ENCODE results near the gene QPCTL. TPM values are rescaled to one million over a fixed set of nuclear protein-coding genes. Genes with fewer than 3 reads are reported as not detected.
A peak's percentile ranks its signal among the peaks of the same experiment; 100 is the strongest.

Gene QPCTL
- total and polyA plus RNA-seq, 9 of the 15 experiments (the other 6 are each of a cell fraction or from before 2014, with no cell fraction given): 0.99 to 31.3 (median 12.7) TPM

- TF ChIP-seq, protein P1, sequence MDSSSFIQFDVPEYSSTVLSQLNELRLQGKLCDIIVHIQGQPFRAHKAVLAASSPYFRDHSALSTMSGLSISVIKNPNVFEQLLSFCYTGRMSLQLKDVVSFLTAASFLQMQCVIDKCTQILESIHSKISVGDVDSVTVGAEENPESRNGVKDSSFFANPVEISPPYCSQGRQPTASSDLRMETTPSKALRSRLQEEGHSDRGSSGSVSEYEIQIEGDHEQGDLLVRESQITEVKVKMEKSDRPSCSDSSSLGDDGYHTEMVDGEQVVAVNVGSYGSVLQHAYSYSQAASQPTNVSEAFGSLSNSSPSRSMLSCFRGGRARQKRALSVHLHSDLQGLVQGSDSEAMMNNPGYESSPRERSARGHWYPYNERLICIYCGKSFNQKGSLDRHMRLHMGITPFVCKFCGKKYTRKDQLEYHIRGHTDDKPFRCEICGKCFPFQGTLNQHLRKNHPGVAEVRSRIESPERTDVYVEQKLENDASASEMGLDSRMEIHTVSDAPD (CRISPR knock-in tag; IDR thresholded peaks at IDR 0.05): no peak
- TF ChIP-seq KLF16 (IDR thresholded peaks at IDR 0.05) (no peak), RREB1 (CRISPR knock-in tag; IDR thresholded peaks at IDR 0.05) (no peak), ZNF445 (CRISPR knock-in tag; IDR thresholded peaks at IDR 0.05; ENCODE audit: low read depth) (no peak), THAP7 (CRISPR knock-in tag; IDR thresholded peaks at IDR 0.05) (no peak), HDGF (IDR thresholded peaks at IDR 0.05) (no peak), NR0B1 (IDR thresholded peaks at IDR 0.05; ENCODE audit: partially characterized antibody) (no peak), ZNF316 (IDR thresholded peaks at IDR 0.05) (no peak), POLR2A (conservative IDR thresholded peaks at IDR 0.05) (peak; percentile 70), SIRT6 (IDR thresholded peaks at IDR 0.05; ENCODE audit: low read depth, low read length) (no peak), ZSCAN32 (CRISPR knock-in tag; IDR thresholded peaks at IDR 0.05) (no peak), TOE1 (IDR thresholded peaks at IDR 0.05; ENCODE audit: borderline replicate concordance) (peak; percentile 96), TOE1 (CRISPR knock-in tag; IDR thresholded peaks at IDR 0.05; ENCODE audit: borderline replicate concordance, low read depth) (no peak), ETS2 (tag; IDR thresholded peaks at IDR 0.05; ENCODE audit: borderline replicate concordance, poor library complexity, severe bottlenecking) (no peak), CCNT2 (IDR thresholded peaks at IDR 0.05; ENCODE audit: borderline replicate concordance, extremely low read depth, insufficient read length, low read depth, low read length) (peak; percentile 90), POLR3G (IDR thresholded peaks at IDR 0.05; ENCODE audit: extremely low read depth, insufficient read length, insufficient replicate concordance) (no peak), BHLHE40 (IDR thresholded peaks at IDR 0.05; ENCODE audit: low read length) (peak; percentile 99)
These were observed 24.9 kb downstream of the QPCTL start (continued) for GRCh38 chr19:45717131-45717982.

Measured in K562 (cell line).